ENCODE measurements around the gene HDAC10.

HDAC10 gene

GRCh38 chr22:50284479-50284878 lies 33.4 kb upstream of the HDAC10 start:
- Histone ChIP-seq H3K27me3 (replicated peaks in 2 of 5; ENCODE audit: control insufficient read depth in 4 of 5, insufficient read depth in 5 of 5, low read length in 4 of 5) (no peaks in the 10 kb centered on the region), H3K4me3 (ENCODE audit: control insufficient read depth in 1 of 7, extremely low read depth in 1 of 7, insufficient read depth in 4 of 7, low read depth in 2 of 7, low read length in 6 of 7) (no peak overlapping the region), H3K36me3 (ENCODE audit: control insufficient read depth in 4 of 4, insufficient read depth in 4 of 4, low read length in 3 of 4) (peaks cover 7 to 91% (median 61%) of the 10 kb centered on the region in 4 experiments), H3K9me3 (ENCODE audit: control extremely low read depth in 1 of 5, control insufficient read depth in 4 of 5, insufficient read depth in 2 of 5, low read depth in 1 of 5, low read length in 4 of 5) (no peaks in the 10 kb centered on the region), H3K4me1 (ENCODE audit: control extremely low read depth in 1 of 4, control insufficient read depth in 4 of 4, insufficient read depth in 4 of 4, low read length in 3 of 4) (no peaks in the 10 kb centered on the region), H3K27ac (ENCODE audit: insufficient read depth in 1 of 2, low read depth in 1 of 2, low read length in 2 of 2, poor library complexity in 1 of 2, severe bottlenecking in 2 of 2) (no peak overlapping the region)
- 95% methylated on average over 13 of the region's 13 CpGs for WGBS (ENCODE audit: insufficient coverage)
- ChIA-PET POLR2A (no interaction called here), CTCF (interaction anchor here (0.6 kb wide), 1 partner anchor 38 kb away, joined by 3 read pairs; no protein-coding TSS in a partner anchor)
- no peak for DNase-seq

- Histone ChIP-seq H3K27me3 (replicated peaks in 2 of 5; ENCODE audit: control insufficient read depth in 4 of 5, insufficient read depth in 5 of 5, low read length in 4 of 5) (no peaks in the 10 kb centered on the region), H3K9me3 (ENCODE audit: control extremely low read depth in 1 of 5, control insufficient read depth in 4 of 5, insufficient read depth in 2 of 5, low read depth in 1 of 5, low read length in 4 of 5) (no peaks in the 10 kb centered on the region), H3K27ac (ENCODE audit: insufficient read depth in 1 of 2, low read depth in 1 of 2, low read length in 2 of 2, poor library complexity in 1 of 2, severe bottlenecking in 2 of 2) (no peak overlapping the region), H3K4me1 (ENCODE audit: control extremely low read depth in 1 of 4, control insufficient read depth in 4 of 4, insufficient read depth in 4 of 4, low read length in 3 of 4) (no peaks in the 10 kb centered on the region), H3K36me3 (ENCODE audit: control insufficient read depth in 4 of 4, insufficient read depth in 4 of 4, low read length in 3 of 4) (peaks cover 7 to 91% (median 58%) of the 10 kb centered on the region in 4 experiments), H3K4me3 (ENCODE audit: control insufficient read depth in 1 of 7, extremely low read depth in 1 of 7, insufficient read depth in 4 of 7, low read depth in 2 of 7, low read length in 6 of 7) (no peak overlapping the region)
- DNase-seq, result no peak
- ChIA-PET POLR2A (no interaction called here), CTCF (no interaction called here)
- WGBS (ENCODE audit: insufficient coverage), result 94% methylated on average over 13 of the region's 30 CpGs
Measured at GRCh38 chr22:50283821-50284220, 32.8 kb upstream of the HDAC10 start.

GRCh38 chr22:50282361-50283155 lies 31.5 kb upstream of the HDAC10 start:
- Histone ChIP-seq H3K9me3 (ENCODE audit: control extremely low read depth in 1 of 5, control insufficient read depth in 4 of 5, insufficient read depth in 2 of 5, low read depth in 1 of 5, low read length in 4 of 5) (no peaks in the 10 kb centered on the region), H3K4me3 (ENCODE audit: control insufficient read depth in 1 of 7, extremely low read depth in 1 of 7, insufficient read depth in 4 of 7, low read depth in 2 of 7, low read length in 6 of 7) (no peak overlapping the region), H3K27me3 (replicated peaks in 2 of 5; ENCODE audit: control insufficient read depth in 4 of 5, insufficient read depth in 5 of 5, low read length in 4 of 5) (no peaks in the 10 kb centered on the region), H3K4me1 (ENCODE audit: control extremely low read depth in 1 of 4, control insufficient read depth in 4 of 4, insufficient read depth in 4 of 4, low read length in 3 of 4) (no peaks in the 10 kb centered on the region), H3K36me3 (ENCODE audit: control insufficient read depth in 4 of 4, insufficient read depth in 4 of 4, low read length in 3 of 4) (peaks cover 7 to 91% (median 56%) of the 10 kb centered on the region in 4 experiments), H3K27ac (ENCODE audit: insufficient read depth in 1 of 2, low read depth in 1 of 2, low read length in 2 of 2, poor library complexity in 1 of 2, severe bottlenecking in 2 of 2) (no peak overlapping the region)
- CTCF ChIA-PET, result interaction anchor here (1.5 to 1.9 kb wide), 3 partner anchors 11 to 59 kb away, joined by 3 to 7 read pairs (median 7); no protein-coding TSS in a partner anchor
- POLR2A ChIA-PET, result no interaction called here
- WGBS (ENCODE audit: insufficient coverage), result 97% methylated on average over 42 of the region's 45 CpGs
- DNase-seq, result no peak

GRCh38 chr22:50281957-50282356 lies 30.9 kb upstream of the HDAC10 start:
- Histone ChIP-seq H3K9me3 (ENCODE audit: control extremely low read depth in 1 of 5, control insufficient read depth in 4 of 5, insufficient read depth in 2 of 5, low read depth in 1 of 5, low read length in 4 of 5) (no peaks in the 10 kb centered on the region), H3K36me3 (ENCODE audit: control insufficient read depth in 4 of 4, insufficient read depth in 4 of 4, low read length in 3 of 4) (peaks cover 7 to 90% (median 54%) of the 10 kb centered on the region in 4 experiments), H3K27ac (ENCODE audit: insufficient read depth in 1 of 2, low read depth in 1 of 2, low read length in 2 of 2, poor library complexity in 1 of 2, severe bottlenecking in 2 of 2) (no peak overlapping the region), H3K4me1 (ENCODE audit: control extremely low read depth in 1 of 4, control insufficient read depth in 4 of 4, insufficient read depth in 4 of 4, low read length in 3 of 4) (no peaks in the 10 kb centered on the region), H3K27me3 (replicated peaks in 2 of 5; ENCODE audit: control insufficient read depth in 4 of 5, insufficient read depth in 5 of 5, low read length in 4 of 5) (no peaks in the 10 kb centered on the region), H3K4me3 (ENCODE audit: control insufficient read depth in 1 of 7, extremely low read depth in 1 of 7, insufficient read depth in 4 of 7, low read depth in 2 of 7, low read length in 6 of 7) (no peak overlapping the region)
- POLR2A ChIA-PET, result no interaction called here
- WGBS (ENCODE audit: insufficient coverage), result 97% methylated on average over 25 of the region's 25 CpGs
- CTCF ChIA-PET, result interaction anchor here (0.9 to 1.9 kb wide), 4 partner anchors 12 to 59 kb away, joined by 3 to 7 read pairs (median 5); no protein-coding TSS in a partner anchor
- no peak for DNase-seq

- DNase-seq, result no peak
- WGBS (ENCODE audit: insufficient coverage), result 98% methylated on average over 35 of the region's 36 CpGs
- H3K4me1 ChIP-seq (ENCODE audit: control extremely low read depth in 1 of 4, control insufficient read depth in 4 of 4, insufficient read depth in 4 of 4, low read length in 3 of 4), result no peaks in the 10 kb centered on the region
- H3K4me3 ChIP-seq (ENCODE audit: control insufficient read depth in 1 of 7, extremely low read depth in 1 of 7, insufficient read depth in 4 of 7, low read depth in 2 of 7, low read length in 6 of 7), result no peak overlapping the region
- no peak overlapping the region for H3K27ac ChIP-seq (ENCODE audit: insufficient read depth in 1 of 2, low read depth in 1 of 2, low read length in 2 of 2, poor library complexity in 1 of 2, severe bottlenecking in 2 of 2)
- H3K36me3 ChIP-seq (ENCODE audit: control insufficient read depth in 4 of 4, insufficient read depth in 4 of 4, low read length in 3 of 4), result peaks cover 5 to 90% (median 53%) of the 10 kb centered on the region in 4 experiments
- POLR2A ChIA-PET, result no interaction called here
- CTCF ChIA-PET, result interaction anchor here (0.9 to 1.9 kb wide), 3 partner anchors 21 to 60 kb away, joined by 3 to 7 read pairs (median 3); no protein-coding TSS in a partner anchor
- H3K9me3 ChIP-seq (ENCODE audit: control extremely low read depth in 1 of 5, control insufficient read depth in 4 of 5, insufficient read depth in 2 of 5, low read depth in 1 of 5, low read length in 4 of 5), result peaks cover 0 to under 1% (median 0%) of the 10 kb centered on the region in 5 experiments
- no peaks in the 10 kb centered on the region for H3K27me3 ChIP-seq (replicated peaks in 2 of 5; ENCODE audit: control insufficient read depth in 4 of 5, insufficient read depth in 5 of 5, low read length in 4 of 5)
Measured at GRCh38 chr22:50281384-50281760, 30.3 kb upstream of the HDAC10 start.

- POLR2A ChIA-PET, result interaction anchor here (0.6 kb wide), 1 partner anchor 55 kb away, joined by 3 read pairs; no protein-coding TSS in a partner anchor
- 99% methylated on average over 40 of the region's 47 CpGs for WGBS (ENCODE audit: insufficient coverage)
- peaks cover 0 to 6% (median 0%) of the 10 kb centered on the region in 5 experiments for H3K9me3 ChIP-seq (ENCODE audit: control extremely low read depth in 1 of 5, control insufficient read depth in 4 of 5, insufficient read depth in 2 of 5, low read depth in 1 of 5, low read length in 4 of 5)
- no peak overlapping the region for H3K27ac ChIP-seq (ENCODE audit: insufficient read depth in 1 of 2, low read depth in 1 of 2, low read length in 2 of 2, poor library complexity in 1 of 2, severe bottlenecking in 2 of 2)
- H3K4me3 ChIP-seq (ENCODE audit: control insufficient read depth in 1 of 7, extremely low read depth in 1 of 7, insufficient read depth in 4 of 7, low read depth in 2 of 7, low read length in 6 of 7), result no peak overlapping the region
- H3K36me3 ChIP-seq (ENCODE audit: control insufficient read depth in 4 of 4, insufficient read depth in 4 of 4, low read length in 3 of 4), result peaks cover 2 to 90% (median 52%) of the 10 kb centered on the region in 4 experiments
- no peaks in the 10 kb centered on the region for H3K4me1 ChIP-seq (ENCODE audit: control extremely low read depth in 1 of 4, control insufficient read depth in 4 of 4, insufficient read depth in 4 of 4, low read length in 3 of 4)
- CTCF ChIA-PET, result interaction anchor here (0.9 to 2.2 kb wide), 5 partner anchors 13 to 60 kb away, joined by 3 to 7 read pairs (median 3); no protein-coding TSS in a partner anchor
- DNase-seq, result no peak
- H3K27me3 ChIP-seq (replicated peaks in 2 of 5; ENCODE audit: control insufficient read depth in 4 of 5, insufficient read depth in 5 of 5, low read length in 4 of 5), result no peaks in the 10 kb centered on the region
Measured at GRCh38 chr22:50280708-50281383, 29.8 kb upstream of the HDAC10 start.

Data from common myeloid progenitor, CD34-positive (primary cell).